GM12878 (cell line): ENCODE results near the gene CCDC63. TPM values are rescaled to one million over a fixed set of nuclear protein-coding genes. Genes with fewer than 3 reads are reported as not detected.
A peak's percentile ranks its signal among the peaks of the same experiment; 100 is the strongest.

Source experiments
- ESRRA ChIP-seq: IDR thresholded peaks from 2 replicates; pipeline ENCODE4 v1.6.1; 2012; ENCODE audit warnings: mild to moderate bottlenecking, low read length, improper control_type of control experiment
- HCFC1 ChIP-seq: fragments of 150-350 bp; IDR thresholded peaks from 2 replicates; pipeline ENCODE4 v1.6.1; 2014; ENCODE audit warnings: low read length
- HDAC6 ChIP-seq: fragments of 200-600 bp; sonication (generic); IDR thresholded peaks from one replicate; pipeline ENCODE4 v1.8.0; 2017; ENCODE audit warnings: antibody characterized with exemption; ENCODE audit not compliant: unreplicated experiment
- IKZF1 ChIP-seq: fragments of 450-650 bp; conservative IDR thresholded peaks from 2 replicates; pipeline ENCODE4 v1.6.1; 2017; ENCODE audit warnings: antibody characterized with exemption, mild to moderate bottlenecking
- IKZF2 ChIP-seq, 2 experiments: fragments of 450-650 bp; IDR thresholded peaks; 2 replicates each; pipeline ENCODE4 v1.6.1; 2017; ENCODE audit warnings: mild to moderate bottlenecking in 2 of 2, moderate library complexity in 2 of 2
- MEF2A ChIP-seq: IDR thresholded peaks from 2 replicates; pipeline ENCODE4 v1.6.1; 2011; ENCODE audit warnings: low read depth, mild to moderate bottlenecking, low read length, moderate library complexity; ENCODE audit not compliant: insufficient read depth
- NRF1 ChIP-seq: conservative IDR thresholded peaks from 2 replicates; pipeline ENCODE4 v1.6.1; 2011; ENCODE audit warnings: mild to moderate bottlenecking, low read depth, low read length, improper control_type of control experiment
- RAD21 ChIP-seq: IDR thresholded peaks from 2 replicates; pipeline ENCODE4 v1.6.1; 2011; ENCODE audit warnings: mild to moderate bottlenecking, low read depth, low read length, moderate library complexity; ENCODE audit not compliant: insufficient read depth
- RBBP5 ChIP-seq: fragments of 200-600 bp; sonication (generic); conservative IDR thresholded peaks from 2 replicates; pipeline ENCODE4 v1.6.1; 2016
- RFX5 ChIP-seq: IDR thresholded peaks from 2 replicates; pipeline ENCODE4 v1.6.1; 2011; ENCODE audit warnings: low read depth, low read length, improper control_type of control experiment
- RUNX3 ChIP-seq: IDR thresholded peaks from 2 replicates; pipeline ENCODE4 v1.6.1; 2012; ENCODE audit warnings: low read length, inconsistent platforms
- SMARCA5 ChIP-seq: fragments of 450-650 bp; IDR thresholded peaks from 2 replicates; pipeline ENCODE4 v1.6.1; 2017; ENCODE audit warnings: mild to moderate bottlenecking
- SREBF2 ChIP-seq: IDR thresholded peaks from 2 replicates; pipeline ENCODE4 v1.6.1; 2012; ENCODE audit warnings: mild to moderate bottlenecking, low read length
- ZNF217 ChIP-seq: fragments of 450-650 bp; IDR thresholded peaks from 2 replicates; pipeline ENCODE4 v1.6.1; 2017; ENCODE audit warnings: antibody characterized with exemption, mild to moderate bottlenecking
- ZNF687 ChIP-seq: fragments of 450-650 bp; IDR thresholded peaks from 2 replicates; pipeline ENCODE4 v1.6.1; 2017; ENCODE audit warnings: mild to moderate bottlenecking, moderate library complexity
- polyA plus RNA-seq, 11 experiments: library from polyadenylated mRNA; depleted of rRNA in 4 of 11; unstranded in 6 of 11; stranded (reverse) in 5 of 11; fragments of >200 nt; fragmentation: Nextera tagmentation in 4 of 11; fragmentation: Illumina TruSeq in 1 of 11; extraction: Ambion mirVana in 4 of 11; extraction: Trizol in 1 of 11; gene quantifications; 1 replicate in 1 of 11; 2 replicates in 10 of 11; pipeline versions ENCODE4 v1.2.1 to v1.2.3, GENCODE V29; 2011 to 2016; ENCODE audit warnings: inconsistent platforms in 2 of 11, missing spikeins in 2 of 11, low read depth in 1 of 11
- total RNA-seq, 4 experiments: library from RNA; depleted of rRNA in 3 of 4; stranded (reverse); fragments of >200 nt in 3 of 4; fragmentation: Illumina TruSeq in 1 of 4; extraction: Trizol in 1 of 4; gene quantifications; 2 replicates each; pipeline versions ENCODE4 v1.2.1 to v1.2.3, GENCODE V29; 2013 to 2021
- TF ChIP-seq, protein P1 (sequence below): IDR thresholded peaks from 2 replicates; pipeline ENCODE4 v1.6.1; 2012; ENCODE audit warnings: improper control_type of control experiment, low read depth, low read length; ENCODE audit not compliant: insufficient replicate concordance
- TF ChIP-seq, protein P2 (sequence below): IDR thresholded peaks from 2 replicates; pipeline ENCODE4 v1.6.1; 2012; ENCODE audit warnings: low read depth, low read length, improper control_type of control experiment
- TF ChIP-seq, protein P3 (sequence below): fragments of 450-650 bp; IDR thresholded peaks from 2 replicates; pipeline ENCODE4 v1.6.1; 2017; ENCODE audit warnings: low read depth, mild to moderate bottlenecking, moderate library complexity

Gene CCDC63
- total and polyA plus RNA-seq, 10 of the 15 experiments (the other 5 are each of a cell fraction or from before 2014, with no cell fraction given): not detected

GRCh38 chr12:110826592-110827200, 20.1 kb upstream of the CCDC63 start (continued):
- TF ChIP-seq ZNF687 (no peak), ZNF217 (no peak), NRF1 (no peak), SREBF2 (no peak), ESRRA (no peak), IKZF1 (peak; percentile 74), RBBP5 (no peak), RFX5 (no peak), RUNX3 (peak; percentile 23; the same call in 1 of the 2 replicates), HCFC1 (no peak), SMARCA5 (peak; percentile 93), HDAC6 (no peak), IKZF2 (IDR thresholded peaks at IDR 0.05) (peak; percentile 56 to 73), MEF2A (peak; percentile 53; the same call in 1 of the 2 replicates), RAD21 (peak; percentile 98)
- TF ChIP-seq, protein P1, sequence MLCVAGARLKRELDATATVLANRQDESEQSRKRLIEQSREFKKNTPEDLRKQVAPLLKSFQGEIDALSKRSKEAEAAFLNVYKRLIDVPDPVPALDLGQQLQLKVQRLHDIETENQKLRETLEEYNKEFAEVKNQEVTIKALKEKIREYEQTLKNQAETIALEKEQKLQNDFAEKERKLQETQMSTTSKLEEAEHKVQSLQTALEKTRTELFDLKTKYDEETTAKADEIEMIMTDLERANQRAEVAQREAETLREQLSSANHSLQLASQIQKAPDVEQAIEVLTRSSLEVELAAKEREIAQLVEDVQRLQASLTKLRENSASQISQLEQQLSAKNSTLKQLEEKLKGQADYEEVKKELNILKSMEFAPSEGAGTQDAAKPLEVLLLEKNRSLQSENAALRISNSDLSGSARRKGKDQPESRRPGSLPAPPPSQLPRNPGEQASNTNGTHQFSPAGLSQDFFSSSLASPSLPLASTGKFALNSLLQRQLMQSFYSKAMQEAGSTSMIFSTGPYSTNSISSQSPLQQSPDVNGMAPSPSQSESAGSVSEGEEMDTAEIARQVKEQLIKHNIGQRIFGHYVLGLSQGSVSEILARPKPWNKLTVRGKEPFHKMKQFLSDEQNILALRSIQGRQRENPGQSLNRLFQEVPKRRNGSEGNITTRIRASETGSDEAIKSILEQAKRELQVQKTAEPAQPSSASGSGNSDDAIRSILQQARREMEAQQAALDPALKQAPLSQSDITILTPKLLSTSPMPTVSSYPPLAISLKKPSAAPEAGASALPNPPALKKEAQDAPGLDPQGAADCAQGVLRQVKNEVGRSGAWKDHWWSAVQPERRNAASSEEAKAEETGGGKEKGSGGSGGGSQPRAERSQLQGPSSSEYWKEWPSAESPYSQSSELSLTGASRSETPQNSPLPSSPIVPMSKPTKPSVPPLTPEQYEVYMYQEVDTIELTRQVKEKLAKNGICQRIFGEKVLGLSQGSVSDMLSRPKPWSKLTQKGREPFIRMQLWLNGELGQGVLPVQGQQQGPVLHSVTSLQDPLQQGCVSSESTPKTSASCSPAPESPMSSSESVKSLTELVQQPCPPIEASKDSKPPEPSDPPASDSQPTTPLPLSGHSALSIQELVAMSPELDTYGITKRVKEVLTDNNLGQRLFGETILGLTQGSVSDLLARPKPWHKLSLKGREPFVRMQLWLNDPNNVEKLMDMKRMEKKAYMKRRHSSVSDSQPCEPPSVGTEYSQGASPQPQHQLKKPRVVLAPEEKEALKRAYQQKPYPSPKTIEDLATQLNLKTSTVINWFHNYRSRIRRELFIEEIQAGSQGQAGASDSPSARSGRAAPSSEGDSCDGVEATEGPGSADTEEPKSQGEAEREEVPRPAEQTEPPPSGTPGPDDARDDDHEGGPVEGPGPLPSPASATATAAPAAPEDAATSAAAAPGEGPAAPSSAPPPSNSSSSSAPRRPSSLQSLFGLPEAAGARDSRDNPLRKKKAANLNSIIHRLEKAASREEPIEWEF: no peak
- TF ChIP-seq, protein P2, sequence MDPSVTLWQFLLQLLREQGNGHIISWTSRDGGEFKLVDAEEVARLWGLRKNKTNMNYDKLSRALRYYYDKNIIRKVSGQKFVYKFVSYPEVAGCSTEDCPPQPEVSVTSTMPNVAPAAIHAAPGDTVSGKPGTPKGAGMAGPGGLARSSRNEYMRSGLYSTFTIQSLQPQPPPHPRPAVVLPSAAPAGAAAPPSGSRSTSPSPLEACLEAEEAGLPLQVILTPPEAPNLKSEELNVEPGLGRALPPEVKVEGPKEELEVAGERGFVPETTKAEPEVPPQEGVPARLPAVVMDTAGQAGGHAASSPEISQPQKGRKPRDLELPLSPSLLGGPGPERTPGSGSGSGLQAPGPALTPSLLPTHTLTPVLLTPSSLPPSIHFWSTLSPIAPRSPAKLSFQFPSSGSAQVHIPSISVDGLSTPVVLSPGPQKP: no peak
- TF ChIP-seq, protein P3, sequence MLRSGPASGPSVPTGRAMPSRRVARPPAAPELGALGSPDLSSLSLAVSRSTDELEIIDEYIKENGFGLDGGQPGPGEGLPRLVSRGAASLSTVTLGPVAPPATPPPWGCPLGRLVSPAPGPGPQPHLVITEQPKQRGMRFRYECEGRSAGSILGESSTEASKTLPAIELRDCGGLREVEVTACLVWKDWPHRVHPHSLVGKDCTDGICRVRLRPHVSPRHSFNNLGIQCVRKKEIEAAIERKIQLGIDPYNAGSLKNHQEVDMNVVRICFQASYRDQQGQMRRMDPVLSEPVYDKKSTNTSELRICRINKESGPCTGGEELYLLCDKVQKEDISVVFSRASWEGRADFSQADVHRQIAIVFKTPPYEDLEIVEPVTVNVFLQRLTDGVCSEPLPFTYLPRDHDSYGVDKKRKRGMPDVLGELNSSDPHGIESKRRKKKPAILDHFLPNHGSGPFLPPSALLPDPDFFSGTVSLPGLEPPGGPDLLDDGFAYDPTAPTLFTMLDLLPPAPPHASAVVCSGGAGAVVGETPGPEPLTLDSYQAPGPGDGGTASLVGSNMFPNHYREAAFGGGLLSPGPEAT: 0 out of 2 replicates have a peak, but pooled peaks have one; percentile 15
